DND-41 (cell line): ENCODE results near the gene UBE2N.
A peak's percentile ranks its signal among the peaks of the same experiment; 100 is the strongest.

Experiments used
- ATAC-seq: fragments of 200-7000 bp; cut with Tn5 transposase; 3 replicates; pipeline ENCODE4 v1.9.1; 2021; ENCODE audit warnings: low read depth; ENCODE audit not compliant: insufficient read depth
- DNase-seq: peaks from one replicate; pipeline ENCODE4 v3.0.0-alpha.2; 2020
- H2AFZ ChIP-seq: 2 replicates; pipeline ENCODE4 v1.6.0; 2012; ENCODE audit warnings: low read depth, low read length
- H3K27ac ChIP-seq: 2 replicates; pipeline ENCODE4 v1.5.1; 2012; ENCODE audit warnings: low read length, inconsistent platforms
- H3K27me3 ChIP-seq: fragments of 200-600 bp; sonication (generic); 2 replicates; pipeline ENCODE4 v1.6.0; 2012; ENCODE audit warnings: low read length, mild to moderate bottlenecking, inconsistent platforms; ENCODE audit not compliant: insufficient read depth, poor library complexity
- H3K36me3 ChIP-seq: 2 replicates; pipeline ENCODE4 v1.5.1; 2012; ENCODE audit warnings: low read length, inconsistent platforms; ENCODE audit not compliant: insufficient read depth
- H3K4me1 ChIP-seq: 2 replicates; pipeline ENCODE4 v1.5.1; 2012; ENCODE audit warnings: mild to moderate bottlenecking, low read length; ENCODE audit not compliant: insufficient read depth
- H3K4me2 ChIP-seq: 2 replicates; pipeline ENCODE4 v1.6.0; 2012; ENCODE audit warnings: mild to moderate bottlenecking, moderate library complexity, low read length, inconsistent platforms; ENCODE audit not compliant: insufficient read depth
- H3K4me3 ChIP-seq, 2 experiments: fragments of 200-600 bp in 1 of 2; shearing (Covaris generic) in 1 of 2; 2 replicates each; pipeline ENCODE4 v1.5.1; 2012 to 2016; ENCODE audit warnings: inconsistent platforms in 2 of 2, low read length in 2 of 2, mild to moderate bottlenecking in 2 of 2, low read depth in 1 of 2, moderate library complexity in 1 of 2
- H3K79me2 ChIP-seq: 2 replicates; pipeline ENCODE4 v1.6.0; 2012; ENCODE audit warnings: low read length, inconsistent platforms; ENCODE audit not compliant: insufficient read depth
- H3K9ac ChIP-seq: 2 replicates; pipeline ENCODE4 v1.6.0; 2012; ENCODE audit warnings: low read depth, mild to moderate bottlenecking, inconsistent platforms, low read length, moderate library complexity
- H3K9me3 ChIP-seq: 2 replicates; pipeline ENCODE4 v1.5.1; 2012; ENCODE audit warnings: low read length, moderate library complexity, mild to moderate bottlenecking, inconsistent platforms; ENCODE audit not compliant: insufficient read depth, severe bottlenecking
- H4K20me1 ChIP-seq: 2 replicates; pipeline ENCODE4 v1.6.0; 2012; ENCODE audit warnings: low read length; ENCODE audit not compliant: insufficient read depth
- CTCF ChIP-seq: IDR thresholded peaks from 2 replicates; pipeline ENCODE4 v1.5.1; 2012; ENCODE audit warnings: borderline replicate concordance, low read length, moderate library complexity, mild to moderate bottlenecking; ENCODE audit not compliant: poor library complexity, severe bottlenecking; ENCODE audit errors: extremely low read depth
- EZH2 ChIP-seq: IDR thresholded peaks from 3 replicates; pipeline ENCODE4 v1.6.1; 2012; ENCODE audit warnings: borderline replicate concordance, low read depth, mild to moderate bottlenecking, moderate library complexity, low read length, inconsistent platforms; ENCODE audit not compliant: severe bottlenecking

UBE2N gene

GRCh38 chr12:93376436-93377251 lies 65.1 kb downstream of the UBE2N start:
- no peak for DNase-seq
- Histone ChIP-seq H3K27ac (no peak overlapping the region), H3K79me2 (peaks cover 38% of the 10 kb centered on the region), H3K4me1 (peaks cover 38% of the 10 kb centered on the region), H3K9ac (peak overlapping the region; percentile 72; the same call in 1 of the 2 replicates), H3K9me3 (no peaks in the 10 kb centered on the region), H3K4me2 (peak overlapping the region; percentile 92), H3K27me3 (no peaks in the 10 kb centered on the region), H3K4me3 (peak overlapping the region in 1 of 2 experiments; percentile 63; a peak in 2 of 4 replicates), H4K20me1 (peaks cover 18% of the 10 kb centered on the region), H3K36me3 (peaks cover 7% of the 10 kb centered on the region; the same call in 1 of the 2 replicates), H2AFZ (peak overlapping the region; percentile 95)
- ATAC-seq: no peak
- TF ChIP-seq CTCF: no peak
- no peak for TF ChIP-seq EZH2

GRCh38 chr12:93375906-93376305 lies 65.8 kb downstream of the UBE2N start:
- DNase-seq (no peak), ATAC-seq (no peak)
- no peak overlapping the region for H3K4me2 ChIP-seq
- no peak overlapping the region for H3K4me3 ChIP-seq
- H3K9ac ChIP-seq: no peak overlapping the region
- H2AFZ ChIP-seq: no peak overlapping the region
- H3K27me3 ChIP-seq: no peaks in the 10 kb centered on the region
- H3K9me3 ChIP-seq: no peaks in the 10 kb centered on the region
- H3K36me3 ChIP-seq: no peaks in the 10 kb centered on the region; the same call in 1 of the 2 replicates
- H4K20me1 ChIP-seq: peaks cover 11% of the 10 kb centered on the region; the same call in 1 of the 2 replicates
- TF ChIP-seq CTCF (no peak), EZH2 (no peak)
- H3K4me1 ChIP-seq: peaks cover 31% of the 10 kb centered on the region
- peaks cover 30% of the 10 kb centered on the region for H3K79me2 ChIP-seq
- H3K27ac ChIP-seq: no peak overlapping the region

- no peak overlapping the region for H3K4me2 ChIP-seq
- H3K79me2 ChIP-seq: peaks cover 12% of the 10 kb centered on the region
- H3K9ac ChIP-seq: no peak overlapping the region
- H3K36me3 ChIP-seq: no peaks in the 10 kb centered on the region; the same call in 1 of the 2 replicates
- H3K27ac ChIP-seq: no peak overlapping the region
- no peak for DNase-seq
- H2AFZ ChIP-seq: no peak overlapping the region
- no peaks in the 10 kb centered on the region for H3K27me3 ChIP-seq
- H3K9me3 ChIP-seq: no peaks in the 10 kb centered on the region
- H3K4me3 ChIP-seq: no peak overlapping the region
- ATAC-seq: no peak
- peaks cover 14% of the 10 kb centered on the region for H3K4me1 ChIP-seq
- H4K20me1 ChIP-seq: no peaks in the 10 kb centered on the region
- TF ChIP-seq EZH2 (no peak), CTCF (no peak)
These were observed 67.6 kb downstream of the UBE2N start for GRCh38 chr12:93373961-93374656.
